ENCODE data around the gene ZNF514. TPM values are rescaled to one million over a fixed set of nuclear protein-coding genes. Genes with fewer than 3 reads are reported as not detected.

ZNF514 gene
- polyA plus RNA-seq, 1 donor from 2014 or later, result 3.7 TPM

- no peaks in the 10 kb centered on the region for H3K27me3 Mint-ChIP-seq
- H3K4me3 Mint-ChIP-seq, result peak within 1 kb of the TSS; percentile 99 to 100 (median 100)
- peaks cover 4% of the 10 kb centered on the region for H3K36me3 Mint-ChIP-seq
- H3K27ac Mint-ChIP-seq, result peak within 1 kb of the TSS; percentile 93 to 99 (median 98)
- H3K9me3 Mint-ChIP-seq, result peaks cover 0 to 1% (median 0%) of the 10 kb centered on the region in 3 donors
- H3K4me1 Mint-ChIP-seq, result peaks cover 23 to 26% (median 25%) of the 10 kb centered on the region in 3 donors
Measured at GRCh38 chr2:95165371-95166064, 5.9 kb upstream of the ZNF514 start, which contains the start of gene ZNF2. Gene ZNF2 (plus strand): TSS chr2:95165809. CDS start chr2:95176227, 10,418 bp downstream.

GRCh38 chr2:95165030-95165370 lies 5.4 kb upstream of the ZNF514 start:
- H3K9me3 Mint-ChIP-seq, result peaks cover 0 to 1% (median 0%) of the 10 kb centered on the region in 3 donors
- no peaks in the 10 kb centered on the region for H3K27me3 Mint-ChIP-seq
- peaks cover 4% of the 10 kb centered on the region for H3K36me3 Mint-ChIP-seq
- peak overlapping the region; percentile 93 to 99 (median 98) for H3K27ac Mint-ChIP-seq
- peaks cover 22 to 26% (median 25%) of the 10 kb centered on the region in 3 donors for H3K4me1 Mint-ChIP-seq
- peak overlapping the region; percentile 99 to 100 (median 100) for H3K4me3 Mint-ChIP-seq

GRCh38 chr2:95158891-95159619 lies 593 bp downstream of the ZNF514 start:
- Mint-ChIP-seq H3K36me3 (peaks cover 11% of the 10 kb centered on the region), H3K4me1 (peaks cover 0 to 1% (median under 1%) of the 10 kb centered on the region in 3 donors), H3K9me3 (peaks cover 0 to 6% (median 4%) of the 10 kb centered on the region in 3 donors), H3K4me3 (peak overlapping the region; percentile 80 to 94 (median 84)), H3K27me3 (no peaks in the 10 kb centered on the region), H3K27ac (no peak overlapping the region)

- Mint-ChIP-seq H3K4me1 (peaks cover 0 to 1% (median 0%) of the 10 kb centered on the region in 3 donors), H3K9me3 (peaks cover 3 to 9% (median 4%) of the 10 kb centered on the region in 3 donors), H3K36me3 (peaks cover 15% of the 10 kb centered on the region), H3K4me3 (peak overlapping the region; percentile 80 to 94 (median 86)), H3K27ac (peak overlapping the region in 1 of 3 donors; percentile 16), H3K27me3 (no peaks in the 10 kb centered on the region)
Measured at GRCh38 chr2:95158441-95158840, 1.2 kb downstream of the ZNF514 start.

- H3K4me1 Mint-ChIP-seq, result peaks cover 0 to 2% (median 0%) of the 10 kb centered on the region in 3 donors
- no peak overlapping the region for H3K27ac Mint-ChIP-seq
- peaks cover 26 to 66% (median 41%) of the 10 kb centered on the region in 3 donors for H3K9me3 Mint-ChIP-seq
- H3K27me3 Mint-ChIP-seq, result no peaks in the 10 kb centered on the region
- peak overlapping the region in 1 of 4 donors; percentile 3 for H3K4me3 Mint-ChIP-seq
- peaks cover 26% of the 10 kb centered on the region for H3K36me3 Mint-ChIP-seq
Measured at GRCh38 chr2:95149397-95149984, 10.2 kb downstream of the ZNF514 start.

- Mint-ChIP-seq H3K4me3 (no peak overlapping the region), H3K9me3 (peaks cover 19 to 57% (median 55%) of the 10 kb centered on the region in 3 donors), H3K36me3 (peaks cover 6% of the 10 kb centered on the region), H3K4me1 (peaks cover 0 to 2% (median 0%) of the 10 kb centered on the region in 3 donors), H3K27me3 (no peaks in the 10 kb centered on the region), H3K27ac (no peak overlapping the region)
Measured at GRCh38 chr2:95143838-95144237, 15.8 kb downstream of the ZNF514 start.

GRCh38 chr2:95138702-95139101 lies 20.9 kb downstream of the ZNF514 start:
- H3K9me3 Mint-ChIP-seq, result peaks cover 16 to 45% (median 39%) of the 10 kb centered on the region in 3 donors
- H3K27ac Mint-ChIP-seq, result no peak overlapping the region
- H3K27me3 Mint-ChIP-seq, result no peaks in the 10 kb centered on the region
- no peak overlapping the region for H3K4me3 Mint-ChIP-seq
- H3K4me1 Mint-ChIP-seq, result no peaks in the 10 kb centered on the region
- peaks cover 9% of the 10 kb centered on the region for H3K36me3 Mint-ChIP-seq

- Mint-ChIP-seq H3K27ac (peak overlapping the region in 2 of 3 donors; percentile 33 to 91), H3K4me1 (peaks cover 18 to 42% (median 34%) of the 10 kb centered on the region in 3 donors), H3K9me3 (no peaks in the 10 kb centered on the region), H3K27me3 (peaks cover 2% of the 10 kb centered on the region), H3K36me3 (no peaks in the 10 kb centered on the region), H3K4me3 (peak overlapping the region; percentile 95 to 99 (median 96))
Measured at GRCh38 chr2:95122197-95122551, 37.5 kb downstream of the ZNF514 start.

GRCh38 chr2:95121407-95122196 lies 38.0 kb downstream of the ZNF514 start, which contains the start of gene MRPS5:
Gene MRPS5 (minus strand): TSS chr2:95121808. CDS start chr2:95121791, 17 bp downstream.
- peak within 1 kb of the TSS; percentile 71 to 97 (median 91) for H3K27ac Mint-ChIP-seq
- peaks cover 20 to 44% (median 36%) of the 10 kb centered on the region in 3 donors for H3K4me1 Mint-ChIP-seq
- H3K9me3 Mint-ChIP-seq, result no peaks in the 10 kb centered on the region
- no peaks in the 10 kb centered on the region for H3K27me3 Mint-ChIP-seq
- no peaks in the 10 kb centered on the region for H3K36me3 Mint-ChIP-seq
- H3K4me3 Mint-ChIP-seq, result peak within 1 kb of the TSS; percentile 95 to 99 (median 96)

GRCh38 chr2:95121093-95121406 lies 38.6 kb downstream of the ZNF514 start:
- peak overlapping the region; percentile 95 to 99 (median 96) for H3K4me3 Mint-ChIP-seq
- H3K9me3 Mint-ChIP-seq, result no peaks in the 10 kb centered on the region
- no peaks in the 10 kb centered on the region for H3K36me3 Mint-ChIP-seq
- H3K27ac Mint-ChIP-seq, result peak overlapping the region; percentile 71 to 97 (median 91)
- H3K4me1 Mint-ChIP-seq, result peaks cover 20 to 44% (median 36%) of the 10 kb centered on the region in 3 donors
- H3K27me3 Mint-ChIP-seq, result no peaks in the 10 kb centered on the region

GRCh38 chr2:95115418-95115817 lies 44.2 kb downstream of the ZNF514 start:
- Mint-ChIP-seq H3K27me3 (no peaks in the 10 kb centered on the region), H3K36me3 (peaks cover 4% of the 10 kb centered on the region), H3K27ac (peak overlapping the region in 1 of 3 donors; percentile 53), H3K4me3 (peak overlapping the region in 2 of 4 donors; percentile 37 to 39), H3K9me3 (no peaks in the 10 kb centered on the region), H3K4me1 (peaks cover 19 to 36% (median 35%) of the 10 kb centered on the region in 3 donors)

- Mint-ChIP-seq H3K27ac (no peak overlapping the region), H3K4me1 (peaks cover 10 to 18% (median 15%) of the 10 kb centered on the region in 3 donors), H3K36me3 (peaks cover 4% of the 10 kb centered on the region), H3K27me3 (no peaks in the 10 kb centered on the region), H3K4me3 (no peak overlapping the region), H3K9me3 (no peaks in the 10 kb centered on the region)
Measured at GRCh38 chr2:95113464-95113863, 46.2 kb downstream of the ZNF514 start.

GRCh38 chr2:95110395-95110794 lies 49.3 kb downstream of the ZNF514 start:
- H3K4me1 Mint-ChIP-seq, result peaks cover 2 to 6% (median 2%) of the 10 kb centered on the region in 3 donors
- no peaks in the 10 kb centered on the region for H3K9me3 Mint-ChIP-seq
- no peaks in the 10 kb centered on the region for H3K27me3 Mint-ChIP-seq
- no peak overlapping the region for H3K27ac Mint-ChIP-seq
- no peak overlapping the region for H3K4me3 Mint-ChIP-seq
- peaks cover 6% of the 10 kb centered on the region for H3K36me3 Mint-ChIP-seq

GRCh38 chr2:95109260-95109659 lies 50.4 kb downstream of the ZNF514 start:
- H3K4me3 Mint-ChIP-seq, result no peak overlapping the region
- H3K9me3 Mint-ChIP-seq, result no peaks in the 10 kb centered on the region
- H3K36me3 Mint-ChIP-seq, result peaks cover 6% of the 10 kb centered on the region
- H3K4me1 Mint-ChIP-seq, result peaks cover 0 to 2% (median 0%) of the 10 kb centered on the region in 3 donors
- H3K27ac Mint-ChIP-seq, result no peak overlapping the region
- no peaks in the 10 kb centered on the region for H3K27me3 Mint-ChIP-seq
